Measurements from ENCODE around the gene OR2T1. TPM values are rescaled to one million over a fixed set of nuclear protein-coding genes. Genes with fewer than 3 reads are reported as not detected.
A peak's percentile ranks its signal among the peaks of the same experiment; 100 is the strongest.
"Not testable (repeated sequence)": the region's sequence is repeated elsewhere in the genome, so short reads cannot be mapped to it uniquely, and the experiment has no call there.

OR2T1 gene
- total RNA-seq, 2 donors from 2014 or later: not detected

- ATAC-seq; DNase-seq; intact Hi-C loops (cut with DNase I, micrococcal nuclease): not testable (repeated sequence)
Observed at GRCh38 chr1:248432201-248432600, 29.4 kb downstream of the OR2T1 start.

DNA sequence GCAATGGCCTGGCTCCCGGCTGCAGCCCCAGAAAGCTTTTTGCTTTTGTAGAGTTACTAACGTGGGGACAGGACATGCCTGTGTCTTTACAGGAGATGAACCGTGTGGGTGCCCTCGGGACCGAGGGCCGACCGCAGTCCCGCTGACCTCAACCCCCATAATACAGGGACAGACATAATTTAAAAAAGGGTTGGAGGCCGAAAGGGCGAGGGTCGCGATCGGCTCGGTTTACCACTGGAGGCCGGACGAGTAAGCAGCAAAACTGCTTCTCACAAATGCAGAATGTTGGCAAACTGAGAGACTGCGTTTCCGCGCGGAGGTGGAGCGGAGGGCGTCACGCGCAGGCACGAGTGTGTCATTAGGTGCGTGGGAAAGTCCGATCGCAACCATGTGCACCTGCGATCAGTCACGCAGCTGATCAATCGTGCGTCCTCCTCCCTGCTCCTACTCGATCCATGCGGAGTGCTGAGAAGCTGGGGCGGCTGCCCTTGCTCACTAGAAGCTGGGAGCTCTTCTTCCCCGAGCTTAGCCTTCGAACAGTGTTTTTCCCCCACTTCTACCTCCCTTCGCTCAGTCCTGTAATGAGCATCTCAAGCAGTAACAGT is 31.1 kb downstream of the OR2T1 start:
- ATAC-seq; intact Hi-C loops (cut with DNase I, micrococcal nuclease); DNase-seq: not testable (repeated sequence)

- ATAC-seq; intact Hi-C loops (cut with DNase I, micrococcal nuclease); DNase-seq: not testable (repeated sequence)
Observed at GRCh38 chr1:248434913-248435312, 32.1 kb downstream of the OR2T1 start.

GRCh38 chr1:248436303-248436702 is 33.5 kb downstream of the OR2T1 start:
- intact Hi-C loops (cut with DNase I, micrococcal nuclease); DNase-seq; ATAC-seq: not testable (repeated sequence)

DNA sequence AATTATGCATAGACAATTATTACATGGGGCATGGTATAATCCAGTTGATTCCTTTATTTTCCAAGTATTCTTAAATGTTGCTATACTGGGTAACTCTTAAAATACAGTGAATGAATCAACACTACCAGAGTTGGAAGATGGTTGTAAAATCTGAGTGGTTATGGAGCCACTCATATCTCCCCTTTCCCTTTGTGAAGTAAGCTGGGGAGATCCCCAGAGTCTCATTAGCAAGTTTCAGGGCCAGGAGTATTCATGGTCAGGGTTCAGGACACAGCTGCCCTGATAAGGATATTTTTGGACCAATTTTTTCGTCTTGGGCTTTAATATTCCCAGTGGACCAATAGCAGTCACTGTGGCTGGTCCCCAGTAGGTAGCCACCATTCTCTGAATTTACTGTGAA is 35.8 kb downstream of the OR2T1 start:
- ATAC-seq; DNase-seq; intact Hi-C loops (cut with DNase I, micrococcal nuclease): not testable (repeated sequence)

- intact Hi-C loops (cut with DNase I, micrococcal nuclease); DNase-seq; ATAC-seq: not testable (repeated sequence)
Observed at GRCh38 chr1:248439283-248439682, 36.4 kb downstream of the OR2T1 start.

DNA sequence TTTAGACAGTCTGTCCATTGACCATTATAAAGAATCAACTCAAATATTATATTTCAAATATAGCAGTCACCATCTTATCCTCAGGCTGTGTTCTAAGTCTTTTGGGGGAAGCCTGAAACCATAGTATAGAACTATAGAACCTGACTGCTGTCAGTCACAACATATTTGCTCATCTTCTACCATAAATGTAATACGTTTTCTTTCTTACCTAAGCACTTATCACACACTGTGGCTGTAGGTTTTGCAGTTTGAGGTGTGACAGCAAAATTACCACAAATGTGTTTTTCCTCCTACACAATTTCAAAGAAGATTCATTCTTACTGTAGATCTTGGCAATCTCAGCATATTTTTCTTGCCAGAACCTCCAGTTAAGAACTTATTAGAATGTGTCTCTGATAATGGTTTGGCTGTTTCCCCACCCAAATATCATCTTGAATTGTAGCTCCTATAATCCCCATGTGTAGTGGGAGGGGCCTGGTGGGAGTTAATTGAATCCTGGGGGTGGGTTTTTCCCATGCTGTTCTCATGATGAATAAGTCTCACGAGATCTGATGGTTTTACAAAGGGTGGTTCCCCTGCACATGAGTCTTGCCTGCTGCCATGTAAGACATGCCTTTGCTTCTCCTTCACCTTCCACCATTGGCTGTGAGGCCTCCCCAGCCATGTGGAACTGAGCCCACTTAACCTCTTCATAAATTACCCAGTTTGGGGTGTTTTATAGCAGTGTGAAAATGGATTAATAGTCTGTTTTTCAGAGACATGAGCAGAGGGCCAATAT is 39.8 kb downstream of the OR2T1 start:
- not testable (repeated sequence) for DNase-seq, ATAC-seq
- intact Hi-C loops (cut with DNase I, micrococcal nuclease): loop anchor here in 1 of 2 donors (5.0 kb wide), 1 partner anchor 205 kb away; the partner anchor contains the start of gene OR2T35

DNA sequence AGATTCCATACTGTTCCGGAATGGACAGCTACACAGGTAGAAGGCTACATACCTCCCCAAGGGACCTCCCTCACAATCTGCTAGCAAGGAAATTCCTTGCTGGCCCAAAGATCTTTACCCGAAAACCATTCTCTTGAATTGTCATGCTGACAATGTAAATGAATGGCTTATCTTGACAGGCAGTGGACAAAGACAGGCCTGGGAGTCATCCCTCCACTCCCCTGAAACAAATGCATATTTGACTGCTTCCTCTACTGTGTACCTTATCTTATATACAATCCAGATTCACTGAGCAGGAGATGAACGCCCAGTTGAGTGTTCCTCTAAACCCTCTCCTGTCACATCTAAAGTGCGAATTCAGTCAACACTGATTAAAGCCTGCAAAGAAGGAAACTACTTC is 41.8 kb downstream of the OR2T1 start:
- intact Hi-C loops (cut with DNase I, micrococcal nuclease): loop anchor here in 1 of 2 donors (5.0 kb wide), 1 partner anchor 203 kb away; the partner anchor contains the start of gene OR2T35

GRCh38 chr1:248445399-248445798 is 42.6 kb downstream of the OR2T1 start, which contains the start of gene OR2T2:
Gene OR2T2 (plus strand): TSS chr1:248445637. CDS start chr1:248452798, 7,161 bp downstream.
- ATAC-seq; DNase-seq; intact Hi-C loops (cut with DNase I, micrococcal nuclease): not testable (repeated sequence)

More for the DNA sequence above, 41.8 kb downstream of the OR2T1 start:
- DNase-seq, ATAC-seq: not testable (repeated sequence)

- intact Hi-C loops (cut with DNase I, micrococcal nuclease); DNase-seq; ATAC-seq: not testable (repeated sequence)
Observed at GRCh38 chr1:248448409-248449074, 45.7 kb downstream of the OR2T1 start.

DNA sequence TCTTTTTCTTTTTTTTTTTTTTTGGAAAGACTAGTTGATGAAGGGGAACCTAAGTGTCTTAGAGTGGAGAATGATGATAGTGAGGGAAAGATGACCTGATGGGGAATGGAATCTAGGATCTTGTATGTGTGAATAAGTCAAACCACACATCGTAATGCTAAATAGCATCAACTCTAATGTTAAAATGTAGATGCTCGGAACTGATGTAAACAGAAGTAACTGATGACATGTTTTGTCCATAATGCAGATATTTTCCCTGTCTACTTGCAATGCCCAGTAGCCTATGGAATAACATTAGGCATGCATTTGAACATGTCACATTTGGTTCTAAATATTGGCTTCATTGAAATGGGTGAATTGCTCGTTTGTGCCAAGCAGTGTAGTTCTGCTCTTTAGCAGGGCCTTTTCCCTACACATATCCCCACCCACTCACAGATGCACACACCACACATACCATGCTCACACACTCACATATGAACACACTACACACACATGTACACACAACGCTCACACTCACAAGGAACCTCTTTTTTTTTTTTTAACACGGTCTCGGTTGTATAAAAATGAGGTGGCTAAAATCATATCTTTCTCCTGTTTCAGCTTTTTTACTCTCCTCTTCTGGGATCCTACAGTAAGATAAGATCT is 47.1 kb downstream of the OR2T1 start:
- DNase-seq; ATAC-seq; intact Hi-C loops (cut with DNase I, micrococcal nuclease): not testable (repeated sequence)

DNA sequence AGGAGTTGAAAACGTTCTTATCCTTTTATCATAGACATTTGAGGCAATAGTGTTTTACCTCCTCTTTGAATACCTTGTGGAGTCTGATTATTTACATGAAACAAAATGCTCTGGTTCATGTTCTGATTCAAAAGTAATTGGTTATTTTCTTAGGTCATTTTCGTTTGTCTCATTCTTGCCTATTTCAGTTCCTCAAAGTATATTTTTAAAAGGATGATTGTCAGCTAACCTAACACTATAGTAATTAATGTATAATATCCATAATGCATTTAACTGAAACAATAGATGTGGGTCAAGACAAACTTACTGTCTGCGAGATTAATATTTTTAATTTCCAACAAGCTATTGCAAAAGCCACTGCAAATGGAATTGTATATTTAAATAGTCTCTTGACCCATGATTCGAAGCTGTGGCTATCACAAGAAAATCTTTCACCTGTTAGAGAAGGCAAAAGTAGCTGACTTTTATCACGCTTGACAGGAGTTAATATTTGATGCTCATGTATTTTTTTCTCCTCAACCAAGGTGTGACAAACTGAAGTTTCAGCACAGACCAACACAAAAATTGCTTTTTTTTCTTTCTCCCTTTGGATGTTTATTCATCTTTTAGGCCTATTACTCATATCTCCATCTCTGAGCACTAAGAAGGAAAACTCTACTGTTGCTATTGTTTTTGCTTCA is 47.8 kb downstream of the OR2T1 start:
- ATAC-seq; intact Hi-C loops (cut with DNase I, micrococcal nuclease); DNase-seq: not testable (repeated sequence)

- ATAC-seq; intact Hi-C loops (cut with DNase I, micrococcal nuclease); DNase-seq: not testable (repeated sequence)
Observed at GRCh38 chr1:248453619-248454018, 50.8 kb downstream of the OR2T1 start.

DNA sequence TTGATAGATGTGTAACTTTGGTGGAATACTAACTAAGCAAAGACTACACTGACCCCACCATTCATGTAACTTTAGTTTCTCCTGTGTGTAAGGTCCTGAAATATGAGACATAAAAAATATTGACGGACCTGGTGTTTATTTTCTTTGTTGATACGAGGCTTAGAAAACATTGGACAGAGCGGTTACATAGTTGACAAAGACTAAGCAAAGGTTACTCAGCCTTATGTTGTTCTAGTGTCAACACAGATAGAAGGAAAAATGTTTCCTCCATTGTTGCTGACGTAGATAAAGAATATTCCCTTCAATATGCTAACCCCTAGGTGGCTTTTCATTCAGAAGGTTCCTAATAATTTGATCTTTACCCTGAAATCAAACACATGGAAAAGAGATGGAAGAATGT is 52.2 kb downstream of the OR2T1 start:
- intact Hi-C loops (cut with DNase I, micrococcal nuclease); DNase-seq: not testable (repeated sequence)
- ATAC-seq: peak; percentile 22

GRCh38 chr1:248456635-248457034 is 53.8 kb downstream of the OR2T1 start:
- ATAC-seq; DNase-seq; intact Hi-C loops (cut with DNase I, micrococcal nuclease): not testable (repeated sequence)
